HT1080 (cell line): ENCODE results near the gene GPC6. TPM values are rescaled to one million over a fixed set of nuclear protein-coding genes. Genes with fewer than 3 reads are reported as not detected.
A peak's percentile ranks its signal among the peaks of the same experiment; 100 is the strongest.

Source experiments
- DNase-seq: peaks from one replicate; pipeline ENCODE4 v3.0.0-alpha.2; 2015; ENCODE audit warnings: low read depth
- total RNA-seq: library from RNA; depleted of rRNA; stranded (reverse); fragments of >200 nt; shearing (Covaris generic); gene quantifications from 2 replicates; pipeline ENCODE4 v1.2.3, GENCODE V29; 2014

The GPC6 gene
- total RNA-seq, 1 experiment from 2014 or later: 9.0 TPM

- DNase-seq: no peak
These were observed 737.5 kb downstream of the GPC6 start for GRCh38 chr13:93964146-93964512.

DNA sequence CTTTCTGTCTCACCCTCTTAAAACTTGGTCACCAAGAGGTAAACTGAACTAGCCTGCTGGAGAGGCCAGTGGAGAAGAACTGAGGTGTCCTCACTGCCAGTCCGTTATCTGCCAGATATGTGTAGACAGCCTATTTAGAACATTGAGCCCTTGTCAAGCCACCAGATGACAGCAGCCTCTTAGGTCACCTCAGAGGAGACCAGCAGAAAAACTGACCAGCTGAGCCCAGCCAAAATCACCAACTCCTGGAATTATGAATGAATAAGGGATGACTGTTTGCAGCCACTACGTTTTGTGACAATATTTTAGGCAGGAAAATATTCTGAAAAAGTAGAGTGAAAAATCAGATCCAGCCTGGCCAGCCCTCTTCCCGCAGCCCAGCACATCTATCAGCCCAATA, 739.0 kb downstream of the GPC6 start:
- DNase-seq: no peak

- DNase-seq: no peak
These were observed 739.8 kb downstream of the GPC6 start for GRCh38 chr13:93966267-93966936.

DNA sequence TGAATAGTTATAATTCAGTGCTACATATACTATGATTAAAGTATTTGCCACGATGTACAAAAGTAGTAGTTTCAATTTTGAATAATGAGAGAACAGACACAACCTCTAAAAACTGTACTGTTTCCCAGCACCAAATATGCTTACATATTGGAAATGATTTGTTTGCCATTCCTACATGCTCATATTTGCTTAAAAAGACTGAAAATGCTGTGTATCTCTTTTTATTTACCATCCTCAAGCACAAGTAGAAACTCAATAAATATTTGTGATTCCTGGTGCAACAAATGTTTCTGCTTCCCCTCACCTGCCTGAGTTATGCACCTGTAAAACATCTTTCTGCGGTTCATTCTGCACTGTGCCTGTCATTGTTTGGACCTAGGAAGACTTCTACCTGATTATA, 740.7 kb downstream of the GPC6 start:
- no peak for DNase-seq

- DNase-seq: no peak
These were observed 748.6 kb downstream of the GPC6 start for GRCh38 chr13:93975242-93975641.

DNA sequence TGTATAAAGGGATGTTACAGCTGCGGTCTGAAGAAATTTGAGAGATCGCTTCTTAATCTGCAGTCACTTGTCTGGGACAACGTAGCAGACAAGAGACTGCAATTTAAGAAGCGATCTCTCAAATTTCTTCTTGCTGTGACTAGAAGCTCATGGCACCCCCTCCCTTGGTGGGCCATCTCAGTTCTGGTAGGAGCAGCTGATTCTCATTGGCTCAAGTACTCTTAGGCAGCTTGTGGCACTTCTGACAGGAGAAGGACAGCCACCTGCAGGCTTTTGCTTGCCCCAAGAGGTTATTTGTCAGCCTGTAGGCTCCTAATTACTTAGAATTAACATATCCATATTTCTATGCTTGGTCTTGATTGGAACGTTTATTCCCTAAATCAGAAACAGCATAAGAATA, 749.9 kb downstream of the GPC6 start:
- DNase-seq: no peak

DNA sequence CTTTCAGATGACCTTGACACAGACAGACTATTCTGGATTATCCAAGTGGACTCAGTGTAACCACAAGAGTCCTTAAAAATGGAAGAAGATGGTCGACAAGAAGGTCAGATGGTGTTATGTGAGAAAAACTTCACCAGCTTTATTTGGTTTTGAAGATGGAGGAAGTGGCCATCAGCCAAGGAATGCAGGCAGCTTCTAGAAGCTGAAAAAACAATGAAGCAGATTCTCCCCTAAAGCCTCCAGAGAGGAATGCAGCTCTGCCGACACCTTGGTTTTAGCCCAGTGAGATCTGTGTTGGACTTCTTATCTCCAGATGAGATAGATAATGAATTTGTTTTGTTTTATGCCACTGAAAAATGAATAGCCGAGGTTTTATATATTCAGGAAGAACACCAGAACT, 751.4 kb downstream of the GPC6 start:
- peak; percentile 5 for DNase-seq

GRCh38 chr13:93981426-93981977, 754.9 kb downstream of the GPC6 start:
- no peak for DNase-seq

DNA sequence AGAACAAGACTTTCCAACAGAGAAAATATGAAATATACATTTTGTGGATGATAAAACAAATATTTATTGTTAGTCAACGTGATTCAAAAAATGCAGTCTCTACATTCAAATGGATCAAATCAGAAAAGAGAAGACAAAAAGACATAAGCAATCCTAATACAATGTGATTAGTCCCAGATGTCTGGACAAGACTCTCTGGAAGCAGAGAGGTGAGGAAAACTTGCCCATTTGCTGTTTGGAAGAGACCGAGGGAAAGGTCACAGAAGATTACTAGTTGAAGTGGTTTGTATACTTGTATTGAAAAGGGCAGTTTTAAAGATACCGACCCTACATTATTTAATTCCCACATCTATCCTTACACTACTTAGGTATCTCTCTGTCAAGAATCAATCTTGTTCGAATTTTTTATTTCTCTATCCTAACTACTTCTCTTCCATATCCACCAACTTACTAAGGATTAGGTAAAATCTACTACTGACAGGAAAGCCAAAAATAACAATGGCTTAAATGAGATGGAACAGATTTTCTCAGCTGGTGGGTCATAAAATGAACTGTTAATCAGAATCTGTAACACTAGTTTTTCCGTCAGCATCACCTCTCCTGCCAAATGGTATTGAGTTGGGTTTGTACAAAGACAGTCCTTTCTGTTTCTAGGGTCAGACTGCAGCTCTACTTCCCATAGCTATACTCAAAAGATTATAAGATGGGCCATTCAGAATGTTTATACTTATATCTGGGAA, 755.7 kb downstream of the GPC6 start:
- DNase-seq: no peak

GRCh38 chr13:93984052-93984451, 757.4 kb downstream of the GPC6 start:
- DNase-seq: no peak

GRCh38 chr13:93984876-93985275, 758.3 kb downstream of the GPC6 start:
- no peak for DNase-seq

DNA sequence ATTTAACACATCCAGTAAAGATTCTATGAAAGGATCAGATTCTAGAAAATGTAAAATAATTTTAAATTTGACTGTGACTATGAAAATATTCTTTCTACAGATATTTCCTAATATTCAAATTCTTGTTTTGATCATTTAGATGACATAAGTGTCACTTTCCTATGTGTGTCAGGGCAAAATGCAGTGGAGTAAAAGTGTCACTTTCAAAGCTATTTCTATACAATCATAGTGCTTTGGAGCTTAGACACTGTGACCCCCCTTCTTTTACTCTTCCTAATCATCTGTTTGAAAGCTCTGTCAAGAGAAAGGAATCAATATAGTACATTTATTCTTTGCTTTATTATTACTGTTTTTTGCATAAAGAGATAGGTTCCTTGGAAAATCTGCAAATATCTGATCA, 760.9 kb downstream of the GPC6 start:
- no peak for DNase-seq

DNA sequence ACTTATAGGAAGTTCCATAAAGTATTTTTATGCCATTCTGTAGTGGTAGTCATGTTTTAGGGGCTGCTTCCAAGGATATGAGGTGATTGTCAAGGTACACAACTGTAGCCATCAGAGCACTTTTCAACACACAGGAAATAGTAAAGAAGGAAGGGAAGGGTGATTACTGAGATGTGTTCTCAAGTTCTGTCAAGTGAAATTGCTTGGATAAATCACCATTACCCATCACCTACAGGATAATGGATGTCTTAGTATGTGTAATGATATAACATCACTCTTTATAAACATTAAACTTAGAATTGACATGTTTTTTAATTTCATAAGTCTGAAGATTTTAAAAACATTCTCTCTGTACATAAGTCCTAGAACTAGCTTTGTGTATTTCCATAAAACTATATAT, 765.0 kb downstream of the GPC6 start:
- DNase-seq: no peak

GRCh38 chr13:93996481-93996880, 769.9 kb downstream of the GPC6 start:
- no peak for DNase-seq

GRCh38 chr13:94006296-94006695, 779.7 kb downstream of the GPC6 start:
- no peak for DNase-seq

- DNase-seq: no peak
These were observed 780.5 kb downstream of the GPC6 start for GRCh38 chr13:94007072-94007471.

DNA sequence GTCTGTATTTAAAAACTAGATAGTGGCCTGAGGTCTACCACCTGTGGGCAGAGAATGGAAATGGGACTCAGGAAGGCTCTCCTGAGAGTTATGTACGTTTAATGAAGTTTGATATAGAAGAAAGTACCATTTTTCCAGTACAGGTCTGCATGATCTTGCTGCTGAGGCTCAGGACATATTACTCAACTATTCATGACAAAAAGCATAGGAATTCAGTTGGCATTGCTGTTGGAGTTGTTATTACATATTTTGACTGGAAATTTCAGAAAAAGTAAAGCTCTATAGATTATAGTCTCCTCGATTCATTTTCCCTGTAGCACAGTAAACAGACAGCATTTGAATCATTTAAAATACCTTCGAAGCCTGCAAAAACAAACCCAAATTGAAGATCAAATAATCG, 783.1 kb downstream of the GPC6 start:
- no peak for DNase-seq

DNA sequence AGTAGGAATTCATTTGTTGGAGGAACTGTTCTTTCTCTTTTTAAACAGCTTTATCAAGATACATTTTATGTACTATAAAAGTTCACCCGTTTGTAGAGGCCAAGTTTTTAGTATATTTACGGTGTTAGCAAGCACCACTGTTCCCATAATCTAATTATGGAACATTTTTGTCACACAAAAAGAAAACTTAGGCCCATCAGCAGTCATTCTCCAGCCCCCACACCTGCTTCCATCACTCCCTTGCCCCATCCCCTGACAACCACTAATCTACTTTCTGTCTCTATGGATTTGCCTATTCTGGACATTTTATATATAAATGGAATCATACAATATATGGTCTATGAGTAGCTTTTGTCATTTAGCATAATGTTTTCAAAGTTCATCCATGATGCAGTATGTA, 787.9 kb downstream of the GPC6 start:
- no peak for DNase-seq

GRCh38 chr13:94020426-94020825, 793.8 kb downstream of the GPC6 start:
- DNase-seq: no peak

DNA sequence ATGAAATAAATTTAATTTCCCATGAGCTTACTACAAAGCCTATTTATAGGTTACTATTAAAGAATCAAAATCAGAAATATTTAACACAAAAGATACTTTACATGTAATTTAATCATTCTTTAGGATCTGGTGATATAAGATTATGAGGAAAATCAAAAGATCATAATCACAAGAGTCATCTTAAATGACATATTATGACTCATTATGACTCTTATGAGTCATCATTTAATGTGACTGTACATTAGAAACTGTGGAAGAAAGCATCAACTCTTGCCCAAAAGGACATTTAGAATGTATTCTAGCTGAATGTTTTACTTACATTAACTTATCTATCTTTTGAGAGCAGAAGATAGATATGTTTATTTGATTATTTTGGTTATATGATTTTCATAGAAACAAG, 794.2 kb downstream of the GPC6 start:
- DNase-seq: peak; percentile 48

GRCh38 chr13:94028234-94028633, 801.6 kb downstream of the GPC6 start:
- DNase-seq: no peak

- no peak for DNase-seq
These were observed 802.0 kb downstream of the GPC6 start for GRCh38 chr13:94028650-94029049.
